C4-2B (cell line): ENCODE measurements around the gene AP1S1.
"Not testable (repeated sequence)": the region's sequence is repeated elsewhere in the genome, so short reads cannot be mapped to it uniquely, and the experiment has no call there.

Experiments
- H3K27ac ChIP-seq: fragments of 450-650 bp; 2 replicates; pipeline ENCODE4 v1.5.1; 2017
- ZFX ChIP-seq: fragments of 450-650 bp; IDR thresholded peaks from 2 replicates; pipeline ENCODE4 v1.6.1; 2017
- TF ChIP-seq, protein P1 (sequence below): fragments of 450-650 bp; conservative IDR thresholded peaks from 2 replicates; pipeline ENCODE4 v1.5.1; 2017; ENCODE audit warnings: mild to moderate bottlenecking

AP1S1 gene

DNA sequence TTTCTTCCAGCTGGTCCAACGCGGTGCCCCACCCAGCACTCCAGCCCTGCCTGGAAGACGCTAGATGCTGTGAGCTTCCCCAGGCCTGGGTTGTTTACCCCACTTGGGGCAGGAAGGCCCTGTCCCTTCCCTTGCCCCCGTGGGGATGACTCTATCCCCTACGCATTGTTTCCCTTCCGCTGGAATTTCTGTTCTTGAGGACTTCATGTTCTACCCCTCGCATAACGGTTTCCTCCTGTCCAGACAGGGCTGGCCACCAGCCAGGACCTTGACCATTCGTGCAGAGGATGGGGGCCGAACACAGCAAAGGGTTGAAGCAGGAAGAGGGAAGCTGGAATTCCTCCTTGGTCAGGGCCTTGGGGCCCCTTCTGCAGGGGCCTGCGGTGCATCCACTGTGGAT is 42.0 kb upstream of the AP1S1 start:
- H3K27ac ChIP-seq, result no peak overlapping the region
- TF ChIP-seq ZFX, result no peak
- TF ChIP-seq, protein P1, sequence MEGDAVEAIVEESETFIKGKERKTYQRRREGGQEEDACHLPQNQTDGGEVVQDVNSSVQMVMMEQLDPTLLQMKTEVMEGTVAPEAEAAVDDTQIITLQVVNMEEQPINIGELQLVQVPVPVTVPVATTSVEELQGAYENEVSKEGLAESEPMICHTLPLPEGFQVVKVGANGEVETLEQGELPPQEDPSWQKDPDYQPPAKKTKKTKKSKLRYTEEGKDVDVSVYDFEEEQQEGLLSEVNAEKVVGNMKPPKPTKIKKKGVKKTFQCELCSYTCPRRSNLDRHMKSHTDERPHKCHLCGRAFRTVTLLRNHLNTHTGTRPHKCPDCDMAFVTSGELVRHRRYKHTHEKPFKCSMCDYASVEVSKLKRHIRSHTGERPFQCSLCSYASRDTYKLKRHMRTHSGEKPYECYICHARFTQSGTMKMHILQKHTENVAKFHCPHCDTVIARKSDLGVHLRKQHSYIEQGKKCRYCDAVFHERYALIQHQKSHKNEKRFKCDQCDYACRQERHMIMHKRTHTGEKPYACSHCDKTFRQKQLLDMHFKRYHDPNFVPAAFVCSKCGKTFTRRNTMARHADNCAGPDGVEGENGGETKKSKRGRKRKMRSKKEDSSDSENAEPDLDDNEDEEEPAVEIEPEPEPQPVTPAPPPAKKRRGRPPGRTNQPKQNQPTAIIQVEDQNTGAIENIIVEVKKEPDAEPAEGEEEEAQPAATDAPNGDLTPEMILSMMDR, result no peak

DNA sequence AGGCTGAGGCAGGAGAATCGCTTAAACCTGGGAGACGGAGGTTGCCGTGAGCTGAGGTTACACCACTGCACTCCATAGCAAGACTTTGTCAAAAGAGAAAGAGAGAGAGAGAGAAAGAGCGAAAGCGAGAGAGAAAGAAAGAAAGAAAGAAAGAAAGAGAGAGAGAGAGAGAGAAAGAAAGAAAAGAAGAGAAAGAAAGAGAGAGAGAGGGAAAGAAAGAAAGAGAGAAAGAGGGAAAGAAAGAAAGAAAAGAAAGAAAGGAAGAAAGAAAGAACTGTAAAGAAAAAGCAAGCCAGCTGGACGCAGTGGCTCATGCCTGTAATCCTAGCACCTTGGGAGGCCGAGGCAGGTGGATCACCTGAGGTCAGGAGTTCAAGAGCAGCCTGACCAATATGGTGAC is 41.1 kb upstream of the AP1S1 start:
- H3K27ac ChIP-seq, result not testable (repeated sequence)

DNA sequence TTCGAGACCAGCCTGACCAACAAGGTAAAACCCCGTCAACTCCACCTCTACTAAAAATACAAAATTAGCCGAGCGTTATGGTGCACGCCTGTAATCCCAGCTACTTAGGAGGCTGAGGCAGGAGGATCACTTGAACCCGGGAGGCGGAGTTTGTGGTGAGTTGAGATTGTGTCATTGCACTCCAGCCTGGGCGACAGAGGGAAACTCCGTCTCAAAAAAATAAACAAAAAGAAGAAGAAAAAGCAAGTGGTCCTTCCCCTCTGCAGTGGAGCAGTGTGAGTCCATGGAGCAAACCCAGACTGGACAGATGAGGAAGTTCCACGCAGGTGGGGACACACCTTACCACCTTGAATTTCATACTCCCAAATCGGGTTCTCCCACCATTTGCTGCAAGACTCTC is 40.4 kb upstream of the AP1S1 start:
- no peak overlapping the region for H3K27ac ChIP-seq
- TF ChIP-seq, protein P1, result no peak
- no peak for TF ChIP-seq ZFX

GRCh38 chr7:101114492-101114891 is 39.8 kb upstream of the AP1S1 start:
- no peak for TF ChIP-seq ZFX
- TF ChIP-seq, protein P1, result no peak
- H3K27ac ChIP-seq, result no peak overlapping the region

- no peak overlapping the region for H3K27ac ChIP-seq
- TF ChIP-seq ZFX, result no peak
- TF ChIP-seq, protein P1, result no peak
These were observed 39.1 kb upstream of the AP1S1 start for GRCh38 chr7:101115215-101115614.

GRCh38 chr7:101116898-101117297 is 37.4 kb upstream of the AP1S1 start:
- no peak for TF ChIP-seq ZFX
- TF ChIP-seq, protein P1, result no peak
- no peak overlapping the region for H3K27ac ChIP-seq

DNA sequence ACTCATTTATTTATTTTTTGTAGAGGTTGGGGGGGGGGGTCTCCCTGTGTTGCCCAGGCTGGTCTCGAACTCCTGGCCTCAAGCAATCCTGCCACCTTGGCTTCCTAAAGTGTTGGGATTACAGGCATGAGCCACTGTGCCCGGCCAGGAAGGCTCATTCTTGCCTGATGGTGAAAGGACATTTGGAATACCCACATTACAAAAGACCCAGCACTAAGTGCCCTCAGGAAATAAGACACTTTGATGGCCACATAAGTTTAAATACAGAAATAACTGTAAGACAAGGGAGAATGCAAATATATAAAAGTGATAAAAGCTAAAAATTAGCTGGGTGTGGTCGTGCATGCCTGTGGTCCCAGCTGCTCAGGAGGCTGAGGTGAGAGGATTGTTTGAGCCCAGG is 35.4 kb upstream of the AP1S1 start:
- no peak for TF ChIP-seq ZFX
- TF ChIP-seq, protein P1, result no peak
- no peak overlapping the region for H3K27ac ChIP-seq

DNA sequence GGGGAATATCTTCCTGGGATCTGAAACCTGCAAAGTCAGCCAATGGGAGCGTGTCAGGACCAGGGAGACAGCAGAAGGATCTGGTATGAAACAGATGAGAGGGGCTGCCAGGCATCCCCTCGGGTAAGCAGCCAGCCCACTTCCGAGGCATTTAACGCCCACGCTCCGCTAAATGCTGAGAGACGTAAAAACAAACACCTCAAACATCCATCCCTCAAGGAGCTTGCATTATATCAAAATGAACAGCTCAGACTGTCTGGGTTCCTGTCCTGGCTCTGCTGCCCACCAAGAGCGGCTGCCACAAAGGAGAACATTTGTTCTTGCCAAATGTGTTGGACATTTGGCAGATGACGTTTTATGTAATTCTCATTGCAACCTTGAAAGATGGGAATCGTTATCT is 34.4 kb upstream of the AP1S1 start:
- no peak overlapping the region for H3K27ac ChIP-seq
- TF ChIP-seq ZFX, result no peak
- TF ChIP-seq, protein P1, result no peak
